Fibroblast of skin of right biceps (primary cell): Measurements from ENCODE around the gene PANX2.
A peak's percentile ranks its signal among the peaks of the same experiment; 100 is the strongest.
"Not testable (repeated sequence)": the region's sequence is repeated elsewhere in the genome, so short reads cannot be mapped to it uniquely, and the experiment has no call there.

Experiments
- DNase-seq: peaks from one replicate; pipeline ENCODE4 v3.0.0-alpha.2; 2013

Gene PANX2

GRCh38 chr22:50147258-50148165 lies 23.0 kb upstream of the PANX2 start:
- DNase-seq: not testable (repeated sequence)

- no peak for DNase-seq
Observed at GRCh38 chr22:50148166-50148500, 22.4 kb upstream of the PANX2 start.

- peak; percentile 32 for DNase-seq
Observed at GRCh38 chr22:50148991-50149721, 21.4 kb upstream of the PANX2 start.

- peak; percentile 25 for DNase-seq
Observed at GRCh38 chr22:50150161-50151129, 20.1 kb upstream of the PANX2 start.

GRCh38 chr22:50151571-50152537 lies 18.7 kb upstream of the PANX2 start:
- no peak for DNase-seq

GRCh38 chr22:50153056-50153755 lies 17.3 kb upstream of the PANX2 start:
- no peak for DNase-seq

- DNase-seq: no peak
Observed at GRCh38 chr22:50153756-50154140, 16.8 kb upstream of the PANX2 start.

GRCh38 chr22:50157709-50158375 lies 12.7 kb upstream of the PANX2 start:
- DNase-seq: no peak

GRCh38 chr22:50160947-50161346 lies 9.6 kb upstream of the PANX2 start:
- DNase-seq: no peak

- no peak for DNase-seq
Observed at GRCh38 chr22:50161508-50162390, 8.8 kb upstream of the PANX2 start.

- no peak for DNase-seq
Observed at GRCh38 chr22:50162391-50162956, 8.1 kb upstream of the PANX2 start.

- no peak for DNase-seq
Observed at GRCh38 chr22:50165436-50166123, 5.0 kb upstream of the PANX2 start.

GRCh38 chr22:50167689-50168489 lies 2.6 kb upstream of the PANX2 start:
- no peak for DNase-seq

- DNase-seq: not testable (repeated sequence)
Observed at GRCh38 chr22:50168490-50169180, 1.9 kb upstream of the PANX2 start.

GRCh38 chr22:50169181-50169759 lies 1.3 kb upstream of the PANX2 start:
- no peak for DNase-seq

GRCh38 chr22:50169774-50170341 lies 673 bp upstream of the PANX2 start:
- DNase-seq: peak; percentile 38
